ENCODE measurements around the gene VSTM1.
"Not testable (repeated sequence)": the region's sequence is repeated elsewhere in the genome, so short reads cannot be mapped to it uniquely, and the experiment has no call there.

VSTM1 gene

GRCh38 chr19:54063350-54064116 lies at the start of gene VSTM1:
Gene VSTM1 (minus strand): TSS chr19:54063897. CDS start chr19:54063777, 120 bp downstream.
- Histone ChIP-seq H3K4me1 (ENCODE audit: control insufficient read depth, insufficient read depth, low read length) (no peaks in the 10 kb centered on the region), H3K4me3 (ENCODE audit: low read depth, low read length) (no peak within 1 kb of the TSS), H3K36me3 (ENCODE audit: control insufficient read depth, insufficient read depth, low read length) (no peaks in the 10 kb centered on the region), H3K27me3 (ENCODE audit: control insufficient read depth, insufficient read depth, low read length) (no peaks in the 10 kb centered on the region), H3K27ac (ENCODE audit: low read depth, low read length) (no peak within 1 kb of the TSS), H3K9ac (ENCODE audit: low read length) (no peak within 1 kb of the TSS), H3K9me3 (ENCODE audit: control insufficient read depth, insufficient read depth, low read depth, low read length) (no peaks in the 10 kb centered on the region)

GRCh38 chr19:54109651-54110050 lies 46.0 kb upstream of the VSTM1 start:
- no peak overlapping the region for H3K27ac ChIP-seq (ENCODE audit: low read depth, low read length)
- H3K9me3 ChIP-seq (ENCODE audit: control insufficient read depth, insufficient read depth, low read depth, low read length) = no peaks in the 10 kb centered on the region
- H3K4me3 ChIP-seq (ENCODE audit: low read depth, low read length) = no peak overlapping the region
- no peak overlapping the region for H3K9ac ChIP-seq (ENCODE audit: low read length)
- H3K36me3 ChIP-seq (ENCODE audit: control insufficient read depth, insufficient read depth, low read length) = peaks cover 67% of the 10 kb centered on the region
- H3K27me3 ChIP-seq (ENCODE audit: control insufficient read depth, insufficient read depth, low read length) = no peaks in the 10 kb centered on the region
- no peaks in the 10 kb centered on the region for H3K4me1 ChIP-seq (ENCODE audit: control insufficient read depth, insufficient read depth, low read length)

- Histone ChIP-seq H3K4me3 (ENCODE audit: low read depth, low read length) (no peak overlapping the region), H3K27ac (ENCODE audit: low read depth, low read length) (no peak overlapping the region), H3K4me1 (ENCODE audit: control insufficient read depth, insufficient read depth, low read length) (no peaks in the 10 kb centered on the region), H3K9me3 (ENCODE audit: control insufficient read depth, insufficient read depth, low read depth, low read length) (no peaks in the 10 kb centered on the region), H3K36me3 (ENCODE audit: control insufficient read depth, insufficient read depth, low read length) (peaks cover 67% of the 10 kb centered on the region), H3K9ac (ENCODE audit: low read length) (no peak overlapping the region), H3K27me3 (ENCODE audit: control insufficient read depth, insufficient read depth, low read length) (no peaks in the 10 kb centered on the region)
Measured at GRCh38 chr19:54108496-54108895, 44.8 kb upstream of the VSTM1 start.

- Histone ChIP-seq H3K9me3 (ENCODE audit: control insufficient read depth, insufficient read depth, low read depth, low read length) (no peaks in the 10 kb centered on the region), H3K9ac (ENCODE audit: low read length) (no peak overlapping the region), H3K36me3 (ENCODE audit: control insufficient read depth, insufficient read depth, low read length) (peaks cover 63% of the 10 kb centered on the region), H3K4me1 (ENCODE audit: control insufficient read depth, insufficient read depth, low read length) (no peaks in the 10 kb centered on the region), H3K4me3 (ENCODE audit: low read depth, low read length) (no peak overlapping the region), H3K27ac (ENCODE audit: low read depth, low read length) (no peak overlapping the region), H3K27me3 (ENCODE audit: control insufficient read depth, insufficient read depth, low read length) (no peaks in the 10 kb centered on the region)
Measured at GRCh38 chr19:54107876-54108490, 44.3 kb upstream of the VSTM1 start.

- H3K9me3 ChIP-seq (ENCODE audit: control insufficient read depth, insufficient read depth, low read depth, low read length) = no peaks in the 10 kb centered on the region
- no peak overlapping the region for H3K27ac ChIP-seq (ENCODE audit: low read depth, low read length)
- H3K4me3 ChIP-seq (ENCODE audit: low read depth, low read length) = no peak overlapping the region
- no peaks in the 10 kb centered on the region for H3K4me1 ChIP-seq (ENCODE audit: control insufficient read depth, insufficient read depth, low read length)
- peak overlapping the region; percentile 23 for H3K9ac ChIP-seq (ENCODE audit: low read length)
- peaks cover 56% of the 10 kb centered on the region for H3K36me3 ChIP-seq (ENCODE audit: control insufficient read depth, insufficient read depth, low read length)
- no peaks in the 10 kb centered on the region for H3K27me3 ChIP-seq (ENCODE audit: control insufficient read depth, insufficient read depth, low read length)
Measured at GRCh38 chr19:54106716-54107115, 43.0 kb upstream of the VSTM1 start.

- Histone ChIP-seq H3K27ac (ENCODE audit: low read depth, low read length) (no peak overlapping the region), H3K9ac (ENCODE audit: low read length) (no peak overlapping the region), H3K4me3 (ENCODE audit: low read depth, low read length) (no peak overlapping the region), H3K4me1 (ENCODE audit: control insufficient read depth, insufficient read depth, low read length) (no peaks in the 10 kb centered on the region), H3K9me3 (ENCODE audit: control insufficient read depth, insufficient read depth, low read depth, low read length) (no peaks in the 10 kb centered on the region), H3K27me3 (ENCODE audit: control insufficient read depth, insufficient read depth, low read length) (no peaks in the 10 kb centered on the region), H3K36me3 (ENCODE audit: control insufficient read depth, insufficient read depth, low read length) (peaks cover 53% of the 10 kb centered on the region)
Measured at GRCh38 chr19:54105796-54106195, 42.1 kb upstream of the VSTM1 start.

GRCh38 chr19:54104998-54105715 lies 41.5 kb upstream of the VSTM1 start:
- H3K4me3 ChIP-seq (ENCODE audit: low read depth, low read length) = no peak overlapping the region
- peaks cover 5% of the 10 kb centered on the region; the same call in 1 of the 2 replicates for H3K4me1 ChIP-seq (ENCODE audit: control insufficient read depth, insufficient read depth, low read length)
- no peak overlapping the region for H3K27ac ChIP-seq (ENCODE audit: low read depth, low read length)
- H3K9me3 ChIP-seq (ENCODE audit: control insufficient read depth, insufficient read depth, low read depth, low read length) = no peaks in the 10 kb centered on the region
- no peaks in the 10 kb centered on the region for H3K27me3 ChIP-seq (ENCODE audit: control insufficient read depth, insufficient read depth, low read length)
- peaks cover 46% of the 10 kb centered on the region for H3K36me3 ChIP-seq (ENCODE audit: control insufficient read depth, insufficient read depth, low read length)
- no peak overlapping the region for H3K9ac ChIP-seq (ENCODE audit: low read length)

- peak within 1 kb of the TSS; percentile 70 for H3K9ac ChIP-seq (ENCODE audit: low read length)
- peak within 1 kb of the TSS; percentile 14; the same call in 1 of the 2 replicates for H3K27ac ChIP-seq (ENCODE audit: low read depth, low read length)
- H3K27me3 ChIP-seq (ENCODE audit: control insufficient read depth, insufficient read depth, low read length) = no peaks in the 10 kb centered on the region
- peaks cover 5% of the 10 kb centered on the region; the same call in 1 of the 2 replicates for H3K4me1 ChIP-seq (ENCODE audit: control insufficient read depth, insufficient read depth, low read length)
- H3K4me3 ChIP-seq (ENCODE audit: low read depth, low read length) = peak within 1 kb of the TSS; percentile 86
- peaks cover 22% of the 10 kb centered on the region for H3K36me3 ChIP-seq (ENCODE audit: control insufficient read depth, insufficient read depth, low read length)
- H3K9me3 ChIP-seq (ENCODE audit: control insufficient read depth, insufficient read depth, low read depth, low read length) = no peaks in the 10 kb centered on the region
Measured at GRCh38 chr19:54102421-54103169, 38.9 kb upstream of the VSTM1 start, which contains the start of gene NDUFA3. Gene NDUFA3 (plus strand): TSS chr19:54102855. CDS start chr19:54102879, 24 bp downstream.

- H3K9me3 ChIP-seq (ENCODE audit: control insufficient read depth, insufficient read depth, low read depth, low read length) = no peaks in the 10 kb centered on the region
- peaks cover 10% of the 10 kb centered on the region for H3K27me3 ChIP-seq (ENCODE audit: control insufficient read depth, insufficient read depth, low read length)
- no peak within 1 kb of the TSS for H3K27ac ChIP-seq (ENCODE audit: low read depth, low read length)
- H3K4me3 ChIP-seq (ENCODE audit: low read depth, low read length) = no peak within 1 kb of the TSS
- H3K36me3 ChIP-seq (ENCODE audit: control insufficient read depth, insufficient read depth, low read length) = peaks cover 3% of the 10 kb centered on the region
- peaks cover 15% of the 10 kb centered on the region; the same call in 1 of the 2 replicates for H3K4me1 ChIP-seq (ENCODE audit: control insufficient read depth, insufficient read depth, low read length)
- H3K9ac ChIP-seq (ENCODE audit: low read length) = peak within 1 kb of the TSS; percentile 17
Measured at GRCh38 chr19:54100561-54100960, 36.9 kb upstream of the VSTM1 start, which contains the start of gene OSCAR. Gene OSCAR (minus strand): TSS chr19:54100803. CDS start chr19:54100792, 11 bp downstream.

GRCh38 chr19:54099903-54100255 lies 36.2 kb upstream of the VSTM1 start:
- H3K36me3 ChIP-seq (ENCODE audit: control insufficient read depth, insufficient read depth, low read length); H3K9ac ChIP-seq (ENCODE audit: low read length); H3K4me3 ChIP-seq (ENCODE audit: low read depth, low read length); H3K27ac ChIP-seq (ENCODE audit: low read depth, low read length); H3K9me3 ChIP-seq (ENCODE audit: control insufficient read depth, insufficient read depth, low read depth, low read length): not testable (repeated sequence)
- Histone ChIP-seq H3K4me1 (ENCODE audit: control insufficient read depth, insufficient read depth, low read length) (peaks cover 18% of the 10 kb centered on the region; the same call in 1 of the 2 replicates), H3K27me3 (ENCODE audit: control insufficient read depth, insufficient read depth, low read length) (peaks cover 17% of the 10 kb centered on the region)
